GM12878 (cell line): ENCODE data around the gene TGM5. TPM values are rescaled to one million over a fixed set of nuclear protein-coding genes. Genes with fewer than 3 reads are reported as not detected.

Experiments used
- ATAC-seq: fragments of 200-7000 bp; cut with Tn5 transposase; 3 replicates; pipeline ENCODE4 v1.9.1; 2020; ENCODE audit warnings: mild to moderate bottlenecking, moderate library complexity
- BruUV-seq: library from RNA; stranded (reverse); fragments of 400-500 nt; replicated peaks from 2 replicates; lab custom pipeline; 2021; lab: Mats Ljungman, UMichigan
- CTCF ChIA-PET: fragments of 300-600 bp; sonication (Branson Sonifier 250); formaldehyde crosslinking; extraction: SDS; loops from one replicate; lab custom pipeline; 2021; ENCODE audit warnings: inconsistent platforms; lab: Yijun Ruan, JAX
- POLR2A ChIA-PET: fragments of 350-600 bp; formaldehyde crosslinking; extraction: SDS; loops from one replicate; lab custom pipeline; 2021; ENCODE audit warnings: inconsistent platforms; lab: Charles Lee
- RAD21 ChIA-PET: fragments of 300-600 bp; sonication (Branson Sonifier 250); formaldehyde crosslinking; loops from one replicate; lab custom pipeline; 2023; ENCODE audit warnings: antibody characterized with exemption; ENCODE audit not compliant: unreplicated experiment; lab: Charles Lee
- SMC1A ChIA-PET: fragments of 300-600 bp; sonication (Branson Sonifier 250); formaldehyde crosslinking; loops from one replicate; lab custom pipeline; 2023; ENCODE audit not compliant: unreplicated experiment, uncharacterized antibody; lab: Charles Lee
- DNase-seq: peaks from one replicate; pipeline ENCODE4 v3.0.0-alpha.2; 2011; ENCODE audit warnings: low read depth, low spot score
- FAIRE-seq: peaks from 3 replicates; lab custom pipeline; 2011; peaks lifted over from hg19 to GRCh38; lab: Jason Lieb, UNC
- H2AFZ ChIP-seq: 2 replicates; pipeline ENCODE4 v1.6.0; 2011; ENCODE audit warnings: low read depth, low read length, control low read depth; ENCODE audit not compliant: control insufficient read depth
- H3K27ac ChIP-seq: 2 replicates; pipeline ENCODE4 v1.5.1; 2011; ENCODE audit warnings: control low read depth; ENCODE audit not compliant: control insufficient read depth, insufficient read depth
- H3K27me3 ChIP-seq, 2 experiments: replicated peaks in 1 of 2; 2 replicates each; pipeline versions ENCODE4 v1.6.0 to v1.6.1; 2011; ENCODE audit warnings: low read length in 1 of 2; ENCODE audit not compliant: control insufficient read depth in 2 of 2, insufficient read depth in 2 of 2
- H3K36me3 ChIP-seq, 2 experiments: 2 replicates each; pipeline ENCODE4 v1.5.1; 2011; ENCODE audit warnings: low read length in 1 of 2; ENCODE audit not compliant: control insufficient read depth in 2 of 2, insufficient read depth in 2 of 2
- H3K4me1 ChIP-seq: 2 replicates; pipeline ENCODE4 v1.6.1; 2011; ENCODE audit warnings: mild to moderate bottlenecking, low read length, moderate library complexity, mixed read lengths; ENCODE audit not compliant: control insufficient read depth, insufficient read depth
- H3K4me2 ChIP-seq: 2 replicates; pipeline ENCODE4 v1.6.0; 2011; ENCODE audit warnings: control low read depth; ENCODE audit not compliant: control insufficient read depth, insufficient read depth
- H3K4me3 ChIP-seq: fragments of 200-600 bp; sonication (generic); 2 replicates; pipeline ENCODE4 v1.5.1; 2016
- H3K79me2 ChIP-seq: 2 replicates; pipeline ENCODE4 v1.6.0; 2011; ENCODE audit warnings: low read length; ENCODE audit not compliant: control insufficient read depth, insufficient read depth
- H3K9ac ChIP-seq: 2 replicates; pipeline ENCODE4 v1.8.0; 2011; ENCODE audit warnings: low read length, control low read depth, mixed read lengths; ENCODE audit not compliant: control insufficient read depth, insufficient read depth
- H3K9me3 ChIP-seq: replicated peaks from 3 replicates; pipeline ENCODE4 v1.5.1; 2011; ENCODE audit warnings: mild to moderate bottlenecking, low read length; ENCODE audit not compliant: control insufficient read depth, insufficient read depth
- H4K20me1 ChIP-seq: 2 replicates; pipeline ENCODE4 v1.6.0; 2011; ENCODE audit not compliant: control insufficient read depth, insufficient read depth
- ATF7 ChIP-seq: fragments of 450-650 bp; IDR thresholded peaks from 2 replicates; pipeline ENCODE4 v1.6.1; 2016; ENCODE audit warnings: low read depth, mild to moderate bottlenecking
- BACH1 ChIP-seq: fragments of 450-650 bp; IDR thresholded peaks from 2 replicates; pipeline ENCODE4 v1.6.1; 2017; ENCODE audit warnings: mild to moderate bottlenecking, borderline replicate concordance
- HCFC1 ChIP-seq: fragments of 150-350 bp; IDR thresholded peaks from 2 replicates; pipeline ENCODE4 v1.6.1; 2014; ENCODE audit warnings: low read length
- KLF5 ChIP-seq: fragments of 450-650 bp; IDR thresholded peaks from 2 replicates; pipeline ENCODE4 v1.6.1; 2014; ENCODE audit warnings: mild to moderate bottlenecking; ENCODE audit not compliant: partially characterized antibody
- NBN ChIP-seq: fragments of 450-650 bp; IDR thresholded peaks from 2 replicates; pipeline ENCODE4 v1.6.1; 2016
- NFIC ChIP-seq: IDR thresholded peaks from 2 replicates; pipeline ENCODE4 v1.6.1; 2012; ENCODE audit warnings: low read depth, mild to moderate bottlenecking, inconsistent platforms, low read length, moderate library complexity
- RCOR1 ChIP-seq: conservative IDR thresholded peaks from 2 replicates; pipeline ENCODE4 v1.6.1; 2012; ENCODE audit warnings: low read depth, low read length, improper control_type of control experiment
- SIN3A ChIP-seq: IDR thresholded peaks from 2 replicates; pipeline ENCODE4 v1.6.1; 2012; ENCODE audit warnings: low read depth, low read length, improper control_type of control experiment
- SRF ChIP-seq, 2 experiments: IDR thresholded peaks; 2 replicates each; pipeline ENCODE4 v1.6.1; 2011; ENCODE audit warnings: low read depth in 2 of 2, low read length in 2 of 2, mild to moderate bottlenecking in 1 of 2, moderate library complexity in 1 of 2
- SUPT20H ChIP-seq: IDR thresholded peaks from 2 replicates; pipeline ENCODE4 v1.6.1; 2011; ENCODE audit warnings: low read depth, mild to moderate bottlenecking, low read length, moderate library complexity, borderline replicate concordance; ENCODE audit not compliant: control insufficient read depth
- TARDBP ChIP-seq: IDR thresholded peaks from 2 replicates; pipeline ENCODE4 v1.6.1; 2016; ENCODE audit warnings: borderline replicate concordance
- TBL1XR1 ChIP-seq: IDR thresholded peaks from 2 replicates; pipeline ENCODE4 v1.6.1; 2012; ENCODE audit warnings: low read depth, low read length, improper control_type of control experiment
- TCF3 ChIP-seq: IDR thresholded peaks from 2 replicates; pipeline ENCODE4 v1.6.1; 2012; ENCODE audit warnings: low read depth, mild to moderate bottlenecking, low read length, borderline replicate concordance; ENCODE audit not compliant: insufficient read depth
- WGBS: methylation state at CpG from one replicate; pipeline ENCODE4 v1.1.6; 2016; ENCODE audit warnings: low lambda C conversion rate; ENCODE audit not compliant: insufficient replicate concordance, insufficient coverage; ENCODE audit errors: missing lambda C conversion rate; 5-methylcytosine and 5-hydroxymethylcytosine counted together
- in situ Hi-C: fragments of 300-500 bp; cut with MboI; formaldehyde crosslinking; loops from 9 replicates; pipeline ENCODE4 v1.14.3; 2018; ENCODE audit warnings: mixed read lengths
- intact Hi-C: fragments of 100-400 bp; cut with micrococcal nuclease; formaldehyde crosslinking; loops from one replicate; pipeline ENCODE4 v1.14.2; 2022; ENCODE audit not compliant: unreplicated experiment
- polyA plus RNA-seq, 11 experiments: library from polyadenylated mRNA; depleted of rRNA in 4 of 11; unstranded in 6 of 11; stranded (reverse) in 5 of 11; fragments of >200 nt; fragmentation: Nextera tagmentation in 4 of 11; fragmentation: Illumina TruSeq in 1 of 11; extraction: Ambion mirVana in 4 of 11; extraction: Trizol in 1 of 11; gene quantifications; 1 replicate in 1 of 11; 2 replicates in 10 of 11; pipeline versions ENCODE4 v1.2.1 to v1.2.3, GENCODE V29; 2011 to 2016; ENCODE audit warnings: inconsistent platforms in 2 of 11, missing spikeins in 2 of 11, low read depth in 1 of 11
- total RNA-seq, 4 experiments: library from RNA; depleted of rRNA in 3 of 4; stranded (reverse); fragments of >200 nt in 3 of 4; fragmentation: Illumina TruSeq in 1 of 4; extraction: Trizol in 1 of 4; gene quantifications; 2 replicates each; pipeline versions ENCODE4 v1.2.1 to v1.2.3, GENCODE V29; 2013 to 2021
- TF ChIP-seq, protein P1 (sequence below): fragments of 450-650 bp; IDR thresholded peaks from 2 replicates; pipeline ENCODE4 v1.6.1; 2016; ENCODE audit warnings: mild to moderate bottlenecking, moderate library complexity, borderline replicate concordance

Gene TGM5
- total and polyA plus RNA-seq, 10 of the 15 experiments (the other 5 are each of a cell fraction or from before 2014, with no cell fraction given), result 4.4 to 27.1 (median 5.6) TPM

DNA sequence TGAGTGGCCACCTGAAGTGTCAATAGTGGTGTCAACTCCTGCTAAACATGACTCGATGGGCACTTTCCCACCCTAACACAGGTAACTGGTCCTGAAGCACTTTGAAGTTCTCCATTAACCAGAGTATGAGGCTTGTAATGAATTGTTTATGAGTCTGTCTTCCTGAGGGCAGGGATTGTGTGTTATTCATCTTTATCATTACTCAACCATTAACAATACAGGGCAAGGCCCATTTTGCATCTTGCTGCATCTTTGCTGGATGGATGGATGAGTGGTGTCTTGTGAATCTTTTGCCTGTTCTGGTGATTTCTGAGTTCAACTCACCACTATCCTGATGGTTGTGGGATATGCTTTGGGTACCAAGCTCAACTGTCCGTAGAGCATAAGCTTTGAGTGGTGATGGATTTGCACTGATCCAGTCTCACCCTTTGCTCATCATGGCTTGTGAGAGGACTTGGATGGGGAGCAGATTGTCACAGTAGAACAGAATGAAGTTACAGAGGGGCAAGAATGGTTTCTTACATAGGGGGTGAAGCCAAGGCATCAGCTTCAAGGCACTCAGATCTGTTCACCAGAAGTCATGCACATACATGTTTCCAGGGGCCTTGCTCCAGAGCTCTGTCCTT is 23.6 kb downstream of the TGM5 start (continued):
- TF ChIP-seq RCOR1, result no peak
- TF ChIP-seq SIN3A, result no peak
- TF ChIP-seq, protein P1, sequence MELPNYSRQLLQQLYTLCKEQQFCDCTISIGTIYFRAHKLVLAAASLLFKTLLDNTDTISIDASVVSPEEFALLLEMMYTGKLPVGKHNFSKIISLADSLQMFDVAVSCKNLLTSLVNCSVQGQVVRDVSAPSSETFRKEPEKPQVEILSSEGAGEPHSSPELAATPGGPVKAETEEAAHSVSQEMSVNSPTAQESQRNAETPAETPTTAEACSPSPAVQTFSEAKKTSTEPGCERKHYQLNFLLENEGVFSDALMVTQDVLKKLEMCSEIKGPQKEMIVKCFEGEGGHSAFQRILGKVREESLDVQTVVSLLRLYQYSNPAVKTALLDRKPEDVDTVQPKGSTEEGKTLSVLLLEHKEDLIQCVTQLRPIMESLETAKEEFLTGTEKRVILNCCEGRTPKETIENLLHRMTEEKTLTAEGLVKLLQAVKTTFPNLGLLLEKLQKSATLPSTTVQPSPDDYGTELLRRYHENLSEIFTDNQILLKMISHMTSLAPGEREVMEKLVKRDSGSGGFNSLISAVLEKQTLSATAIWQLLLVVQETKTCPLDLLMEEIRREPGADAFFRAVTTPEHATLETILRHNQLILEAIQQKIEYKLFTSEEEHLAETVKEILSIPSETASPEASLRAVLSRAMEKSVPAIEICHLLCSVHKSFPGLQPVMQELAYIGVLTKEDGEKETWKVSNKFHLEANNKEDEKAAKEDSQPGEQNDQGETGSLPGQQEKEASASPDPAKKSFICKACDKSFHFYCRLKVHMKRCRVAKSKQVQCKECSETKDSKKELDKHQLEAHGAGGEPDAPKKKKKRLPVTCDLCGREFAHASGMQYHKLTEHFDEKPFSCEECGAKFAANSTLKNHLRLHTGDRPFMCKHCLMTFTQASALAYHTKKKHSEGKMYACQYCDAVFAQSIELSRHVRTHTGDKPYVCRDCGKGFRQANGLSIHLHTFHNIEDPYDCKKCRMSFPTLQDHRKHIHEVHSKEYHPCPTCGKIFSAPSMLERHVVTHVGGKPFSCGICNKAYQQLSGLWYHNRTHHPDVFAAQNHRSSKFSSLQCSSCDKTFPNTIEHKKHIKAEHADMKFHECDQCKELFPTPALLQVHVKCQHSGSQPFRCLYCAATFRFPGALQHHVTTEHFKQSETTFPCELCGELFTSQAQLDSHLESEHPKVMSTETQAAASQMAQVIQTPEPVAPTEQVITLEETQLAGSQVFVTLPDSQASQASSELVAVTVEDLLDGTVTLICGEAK, result no peak
- TF ChIP-seq TBL1XR1, result no peak

DNA sequence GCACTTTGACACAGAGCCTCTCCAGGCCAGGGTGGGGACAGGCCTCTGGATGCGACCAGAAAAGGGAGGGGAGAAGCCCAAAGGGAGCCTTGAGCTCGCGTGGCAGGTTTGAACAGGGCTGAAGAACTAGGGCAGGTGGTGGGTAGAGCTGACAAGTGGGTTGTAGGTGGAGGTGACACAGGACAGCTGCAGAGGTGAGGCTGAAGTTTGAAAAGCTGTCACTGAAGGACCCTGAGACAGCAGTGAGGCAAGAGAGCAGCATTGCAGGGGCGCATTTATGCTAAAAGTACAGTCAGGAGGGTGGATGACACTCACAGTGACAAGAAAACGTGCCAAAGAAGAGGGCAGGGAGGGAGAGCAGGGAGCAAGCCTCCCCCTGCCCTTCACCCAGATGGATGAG is 24.1 kb downstream of the TGM5 start:
- Histone ChIP-seq H3K9ac (no peak overlapping the region), H3K4me3 (no peak overlapping the region), H3K9me3 (no peaks in the 10 kb centered on the region), H3K27ac (no peak overlapping the region), H4K20me1 (no peaks in the 10 kb centered on the region), H3K4me1 (peaks cover 17% of the 10 kb centered on the region), H2AFZ (no peak overlapping the region), H3K27me3 (no peaks in the 10 kb centered on the region), H3K79me2 (no peaks in the 10 kb centered on the region), H3K36me3 (no peaks in the 10 kb centered on the region), H3K4me2 (no peak overlapping the region)
- WGBS, result 28% methylated on average over 5 of the region's 5 CpGs
- BruUV-seq, result no TSS peak
- ChIA-PET SMC1A (interaction anchor here (1.0 to 2.6 kb wide), 4 partner anchors 9 to 43 kb away, joined by 5 to 18 read pairs (median 6); no protein-coding TSS in a partner anchor), RAD21 (interaction anchor here (1.0 to 1.9 kb wide), 4 partner anchors 17 to 43 kb away, joined by 3 to 8 read pairs (median 4); no protein-coding TSS in a partner anchor), CTCF (interaction anchor here (0.7 to 4.1 kb wide), 4 partner anchors 17 to 43 kb away, joined by 3 to 24 read pairs (median 6); partner anchors contain the start of gene TGM5), POLR2A (interaction anchor here (0.6 kb wide), 1 partner anchor 8 kb away, joined by 3 read pairs; no protein-coding TSS in a partner anchor)
- no peak for ATAC-seq
- FAIRE-seq, result no peak
- no peak for DNase-seq
- in situ Hi-C loops, result no loop called here
- no peak for TF ChIP-seq BACH1
- no peak for TF ChIP-seq NFIC
- no peak for TF ChIP-seq TCF3
- TF ChIP-seq HCFC1, result no peak
- TF ChIP-seq KLF5, result no peak
- no peak for TF ChIP-seq SRF (IDR thresholded peaks at IDR 0.05; ENCODE audit: low read depth in 2 of 2, low read length in 2 of 2)
- TF ChIP-seq ATF7, result no peak
- no peak for TF ChIP-seq NBN
- no peak for TF ChIP-seq TARDBP
- no peak for TF ChIP-seq SUPT20H
- intact Hi-C loops, result no loop called here
